ENCODE measurements around the gene KCNMB4.

- TF ChIP-seq CTCF (IDR thresholded peaks at IDR 0.05): no peak
- no peak for TF ChIP-seq POLR2A (IDR thresholded peaks at IDR 0.05)
- no peak for TF ChIP-seq EP300 (IDR thresholded peaks at IDR 0.05)
These were observed 33.2 kb downstream of the KCNMB4 start for GRCh38 chr12:70399311-70399710.
